ENCODE data around the gene TNXB. TPM values are rescaled to one million over a fixed set of nuclear protein-coding genes. Genes with fewer than 3 reads are reported as not detected.

Gene TNXB
- total RNA-seq, 2 donors from 2014 or later: 4.0 to 9.3 TPM

DNA sequence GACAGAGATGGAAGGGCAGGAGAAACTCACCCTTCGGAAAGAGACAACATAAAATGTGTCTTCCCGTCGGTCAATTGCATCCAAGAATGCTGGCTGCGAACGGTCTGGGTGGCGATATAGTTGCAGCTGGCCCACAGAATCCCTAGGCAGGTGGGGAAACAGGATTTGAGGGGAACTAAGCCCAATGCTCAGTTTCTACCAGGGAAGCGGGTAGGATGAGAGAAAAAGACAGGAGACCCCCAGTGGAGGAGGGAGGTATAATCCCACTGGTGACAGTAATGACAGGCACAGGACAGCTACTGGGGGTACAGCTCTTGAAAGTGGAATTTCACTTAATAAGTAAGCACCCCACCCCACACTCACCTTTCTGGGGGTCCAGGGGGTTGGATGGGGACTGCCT lies 7.5 kb upstream of the TNXB start:
- Histone ChIP-seq H3K27me3 (ENCODE audit: control insufficient read depth, insufficient read depth, low read length, poor library complexity, severe bottlenecking) (no peaks in the 10 kb centered on the region), H3K27ac (ENCODE audit: low read depth, low read length) (no peak overlapping the region), H3K9me3 (ENCODE audit: control insufficient read depth, low read length) (no peaks in the 10 kb centered on the region), H3K9ac (ENCODE audit: extremely low read depth, low read length, poor library complexity, severe bottlenecking) (no peak overlapping the region), H3K4me1 (ENCODE audit: control insufficient read depth, insufficient read depth, low read length) (peaks cover 4% of the 10 kb centered on the region), H3K4me3 (ENCODE audit: low read length) (no peak overlapping the region), H3K36me3 (ENCODE audit: control insufficient read depth, insufficient read depth, low read length) (peaks cover 53% of the 10 kb centered on the region)
- 85 to 97% methylated on average over 7 of the region's 7 CpGs for WGBS, 2 experiments (ENCODE audit: insufficient coverage in 1 of 2, insufficient read length in 1 of 2)
- H3K36me3 Mint-ChIP-seq (ENCODE audit: low read depth): peaks cover 47% of the 10 kb centered on the region
- DNase-seq: peak; percentile 76
- H3K27me3 Mint-ChIP-seq (ENCODE audit: insufficient read depth): no peaks in the 10 kb centered on the region
- no peak overlapping the region for H3K4me3 Mint-ChIP-seq
- H3K9me3 Mint-ChIP-seq: no peaks in the 10 kb centered on the region
- no peak overlapping the region for H3K27ac Mint-ChIP-seq
- H3K4me1 Mint-ChIP-seq: peaks cover 7% of the 10 kb centered on the region
- TF ChIP-seq, protein P1, sequence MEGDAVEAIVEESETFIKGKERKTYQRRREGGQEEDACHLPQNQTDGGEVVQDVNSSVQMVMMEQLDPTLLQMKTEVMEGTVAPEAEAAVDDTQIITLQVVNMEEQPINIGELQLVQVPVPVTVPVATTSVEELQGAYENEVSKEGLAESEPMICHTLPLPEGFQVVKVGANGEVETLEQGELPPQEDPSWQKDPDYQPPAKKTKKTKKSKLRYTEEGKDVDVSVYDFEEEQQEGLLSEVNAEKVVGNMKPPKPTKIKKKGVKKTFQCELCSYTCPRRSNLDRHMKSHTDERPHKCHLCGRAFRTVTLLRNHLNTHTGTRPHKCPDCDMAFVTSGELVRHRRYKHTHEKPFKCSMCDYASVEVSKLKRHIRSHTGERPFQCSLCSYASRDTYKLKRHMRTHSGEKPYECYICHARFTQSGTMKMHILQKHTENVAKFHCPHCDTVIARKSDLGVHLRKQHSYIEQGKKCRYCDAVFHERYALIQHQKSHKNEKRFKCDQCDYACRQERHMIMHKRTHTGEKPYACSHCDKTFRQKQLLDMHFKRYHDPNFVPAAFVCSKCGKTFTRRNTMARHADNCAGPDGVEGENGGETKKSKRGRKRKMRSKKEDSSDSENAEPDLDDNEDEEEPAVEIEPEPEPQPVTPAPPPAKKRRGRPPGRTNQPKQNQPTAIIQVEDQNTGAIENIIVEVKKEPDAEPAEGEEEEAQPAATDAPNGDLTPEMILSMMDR (conservative IDR thresholded peaks at IDR 0.05): peak; percentile 73

DNA sequence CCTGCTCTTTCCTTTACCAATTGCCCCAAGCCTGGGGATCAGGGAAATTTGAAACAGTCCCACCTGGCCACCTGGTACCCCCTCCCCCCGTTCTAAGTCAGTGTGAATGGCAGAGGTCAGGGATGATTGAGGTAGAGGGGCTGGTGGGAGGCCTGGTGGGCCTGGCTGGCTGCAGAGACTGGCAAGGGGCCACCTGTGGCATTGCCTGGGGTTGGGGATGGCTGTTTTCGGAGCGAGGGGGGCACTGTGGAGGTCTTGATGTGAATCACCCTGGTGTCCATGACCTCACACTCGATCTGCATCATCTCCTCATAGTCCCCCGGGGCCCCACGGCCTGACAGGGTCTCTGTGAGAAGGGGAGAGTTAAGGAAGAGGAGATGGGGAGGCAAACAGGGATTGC lies 6.5 kb upstream of the TNXB start:
- Histone ChIP-seq H3K27me3 (ENCODE audit: control insufficient read depth, insufficient read depth, low read length, poor library complexity, severe bottlenecking) (no peaks in the 10 kb centered on the region), H3K27ac (ENCODE audit: low read depth, low read length) (no peak overlapping the region), H3K36me3 (ENCODE audit: control insufficient read depth, insufficient read depth, low read length) (peaks cover 45% of the 10 kb centered on the region), H3K4me3 (ENCODE audit: low read length) (no peak overlapping the region), H3K9ac (ENCODE audit: extremely low read depth, low read length, poor library complexity, severe bottlenecking) (no peak overlapping the region), H3K4me1 (ENCODE audit: control insufficient read depth, insufficient read depth, low read length) (peaks cover 4% of the 10 kb centered on the region), H3K9me3 (ENCODE audit: control insufficient read depth, low read length) (no peaks in the 10 kb centered on the region)
- Mint-ChIP-seq H3K27ac (no peak overlapping the region), H3K4me1 (peaks cover 7% of the 10 kb centered on the region), H3K4me3 (no peak overlapping the region), H3K36me3 (ENCODE audit: low read depth) (peaks cover 38% of the 10 kb centered on the region), H3K27me3 (ENCODE audit: insufficient read depth) (no peaks in the 10 kb centered on the region), H3K9me3 (no peaks in the 10 kb centered on the region)
- no peak for DNase-seq
- 89 to 100% methylated on average over 1 to 6 of the region's 6 CpGs for WGBS, 2 experiments (ENCODE audit: insufficient coverage in 1 of 2, insufficient read length in 1 of 2)
- TF ChIP-seq, protein P1 (conservative IDR thresholded peaks at IDR 0.05): no peak

DNA sequence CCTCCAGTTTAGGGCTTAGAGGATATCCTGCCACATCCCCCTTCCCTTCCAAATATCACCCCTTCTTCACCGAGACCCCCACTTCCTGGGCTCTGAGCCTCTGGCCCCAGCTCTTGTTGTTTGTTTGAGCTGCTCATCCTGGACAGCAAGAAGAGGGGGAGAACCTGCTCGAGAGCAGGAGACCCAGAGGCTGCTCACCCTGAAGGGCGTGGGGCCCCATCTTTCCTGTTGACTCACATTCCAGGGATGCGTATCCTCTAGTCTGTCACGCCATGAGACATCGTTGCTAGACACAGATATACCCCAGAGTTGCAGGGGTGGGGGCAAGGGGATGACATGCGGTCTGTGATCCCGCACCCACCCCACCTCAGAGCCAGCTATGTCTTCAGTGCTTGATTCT lies 5.7 kb upstream of the TNXB start:
- peaks cover 42% of the 10 kb centered on the region for H3K36me3 ChIP-seq (ENCODE audit: control insufficient read depth, insufficient read depth, low read length)
- peaks cover 4% of the 10 kb centered on the region for H3K4me1 ChIP-seq (ENCODE audit: control insufficient read depth, insufficient read depth, low read length)
- DNase-seq: no peak
- no peak overlapping the region for H3K9ac ChIP-seq (ENCODE audit: extremely low read depth, low read length, poor library complexity, severe bottlenecking)
- Mint-ChIP-seq H3K9me3 (no peaks in the 10 kb centered on the region), H3K4me1 (peaks cover 7% of the 10 kb centered on the region), H3K36me3 (ENCODE audit: low read depth) (peaks cover 34% of the 10 kb centered on the region), H3K27me3 (ENCODE audit: insufficient read depth) (peaks cover 2% of the 10 kb centered on the region), H3K27ac (peak overlapping the region; percentile 80), H3K4me3 (no peak overlapping the region)
- H3K4me3 ChIP-seq (ENCODE audit: low read length): no peak overlapping the region
- H3K27ac ChIP-seq (ENCODE audit: low read depth, low read length): no peak overlapping the region
- H3K27me3 ChIP-seq (ENCODE audit: control insufficient read depth, insufficient read depth, low read length, poor library complexity, severe bottlenecking): no peaks in the 10 kb centered on the region
- no peaks in the 10 kb centered on the region for H3K9me3 ChIP-seq (ENCODE audit: control insufficient read depth, low read length)
- 81 to 93% methylated on average over 5 to 8 of the region's 8 CpGs for WGBS, 2 experiments (ENCODE audit: insufficient coverage in 1 of 2, insufficient read length in 1 of 2)
- TF ChIP-seq, protein P1 (conservative IDR thresholded peaks at IDR 0.05): no peak

All from endodermal cell (in vitro differentiated cells).